GM10847 (cell line): ENCODE data around the gene SLC8A2.

ENCODE experiments used
- POLR2A ChIP-seq: IDR thresholded peaks from 2 replicates; pipeline ENCODE4 v1.6.1; 2011; ENCODE audit not compliant: insufficient read length; ENCODE audit errors: extremely low read depth

Gene SLC8A2, protein sequence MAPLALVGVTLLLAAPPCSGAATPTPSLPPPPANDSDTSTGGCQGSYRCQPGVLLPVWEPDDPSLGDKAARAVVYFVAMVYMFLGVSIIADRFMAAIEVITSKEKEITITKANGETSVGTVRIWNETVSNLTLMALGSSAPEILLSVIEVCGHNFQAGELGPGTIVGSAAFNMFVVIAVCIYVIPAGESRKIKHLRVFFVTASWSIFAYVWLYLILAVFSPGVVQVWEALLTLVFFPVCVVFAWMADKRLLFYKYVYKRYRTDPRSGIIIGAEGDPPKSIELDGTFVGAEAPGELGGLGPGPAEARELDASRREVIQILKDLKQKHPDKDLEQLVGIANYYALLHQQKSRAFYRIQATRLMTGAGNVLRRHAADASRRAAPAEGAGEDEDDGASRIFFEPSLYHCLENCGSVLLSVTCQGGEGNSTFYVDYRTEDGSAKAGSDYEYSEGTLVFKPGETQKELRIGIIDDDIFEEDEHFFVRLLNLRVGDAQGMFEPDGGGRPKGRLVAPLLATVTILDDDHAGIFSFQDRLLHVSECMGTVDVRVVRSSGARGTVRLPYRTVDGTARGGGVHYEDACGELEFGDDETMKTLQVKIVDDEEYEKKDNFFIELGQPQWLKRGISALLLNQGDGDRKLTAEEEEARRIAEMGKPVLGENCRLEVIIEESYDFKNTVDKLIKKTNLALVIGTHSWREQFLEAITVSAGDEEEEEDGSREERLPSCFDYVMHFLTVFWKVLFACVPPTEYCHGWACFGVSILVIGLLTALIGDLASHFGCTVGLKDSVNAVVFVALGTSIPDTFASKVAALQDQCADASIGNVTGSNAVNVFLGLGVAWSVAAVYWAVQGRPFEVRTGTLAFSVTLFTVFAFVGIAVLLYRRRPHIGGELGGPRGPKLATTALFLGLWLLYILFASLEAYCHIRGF

DNA sequence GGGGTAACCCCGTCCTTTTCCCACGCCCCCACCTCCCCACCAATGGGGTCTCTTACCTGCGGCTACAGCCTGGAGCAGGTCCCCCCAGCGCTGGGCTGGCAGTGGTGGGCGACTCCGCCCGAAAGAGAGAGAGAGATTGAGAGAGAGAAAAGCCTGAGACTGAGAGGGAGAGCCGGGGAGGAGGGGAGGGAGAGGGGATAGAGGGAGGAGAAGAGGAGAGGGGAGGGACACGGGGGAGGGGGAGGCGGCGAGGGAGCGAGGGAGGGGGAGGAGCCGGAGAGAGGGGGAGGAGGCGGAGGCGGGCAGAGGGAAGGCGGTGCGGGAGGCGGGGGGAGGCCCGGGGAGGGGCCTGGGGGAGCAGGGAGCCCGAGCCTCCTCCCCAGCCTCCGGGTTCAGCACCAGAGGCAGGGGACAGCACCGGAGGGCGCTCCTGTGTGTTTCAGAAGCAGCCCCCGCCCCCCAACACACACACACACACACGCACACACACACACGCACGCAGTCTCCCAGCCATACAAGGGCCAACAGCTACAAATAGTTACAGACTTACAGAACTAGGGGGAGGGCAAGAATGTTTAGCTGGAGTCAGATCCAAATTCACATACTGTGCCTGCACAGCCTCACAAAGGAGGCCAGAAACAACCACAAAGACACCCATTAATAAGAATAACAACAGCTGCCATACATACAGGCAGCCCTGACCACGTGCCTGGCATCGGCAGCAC lies at the start of gene SLC8A2:
SLC8A2 (minus strand) TSS at position 161 of the 725 bp plus-strand sequence. CDS start 5,490 bp downstream, outside the sequence.
- no peak for TF ChIP-seq POLR2A

DNA sequence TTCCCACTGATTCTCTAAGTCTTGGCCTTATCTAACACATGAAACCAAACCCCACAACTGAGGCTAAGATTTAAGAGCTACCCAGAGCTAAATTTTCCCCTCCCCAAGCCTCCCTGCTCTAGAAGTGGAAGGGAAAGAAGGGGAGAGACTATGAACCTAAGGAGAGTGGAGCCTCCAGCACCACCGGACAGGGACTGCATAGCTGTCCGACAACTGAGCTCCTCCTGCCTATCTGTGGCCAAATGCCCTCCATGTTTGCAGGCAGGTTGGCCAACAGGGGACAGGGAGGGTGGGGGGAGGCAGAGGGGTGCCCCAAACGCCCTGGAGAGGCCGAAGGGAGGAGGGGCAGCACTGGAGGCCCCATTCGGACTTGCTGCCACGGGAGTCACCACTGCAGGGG lies 49.1 kb upstream of the SLC8A2 start:
- no peak for TF ChIP-seq POLR2A

DNA sequence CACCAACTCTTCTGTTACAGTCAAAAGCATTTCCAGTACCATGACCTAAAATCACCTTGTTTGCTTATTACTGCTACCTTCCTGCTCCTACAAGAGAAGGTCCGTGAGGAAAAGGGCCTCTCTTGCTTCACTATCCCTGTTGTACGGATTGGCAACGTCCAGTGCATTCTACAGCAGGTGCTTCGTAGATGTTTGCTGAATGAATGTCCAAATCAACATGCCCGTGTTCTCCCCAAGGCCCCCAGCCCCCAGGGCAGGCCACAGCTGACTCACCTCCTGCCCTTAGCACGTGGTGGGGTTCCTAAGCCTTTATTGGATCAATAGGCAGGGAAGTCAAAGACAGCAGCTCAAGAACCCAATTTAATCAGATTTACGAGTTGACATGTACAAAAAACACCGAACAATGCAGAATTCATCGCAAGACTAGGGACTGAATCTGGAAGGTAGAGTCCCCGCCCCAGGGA lies 48.7 kb upstream of the SLC8A2 start:
- no peak for TF ChIP-seq POLR2A

DNA sequence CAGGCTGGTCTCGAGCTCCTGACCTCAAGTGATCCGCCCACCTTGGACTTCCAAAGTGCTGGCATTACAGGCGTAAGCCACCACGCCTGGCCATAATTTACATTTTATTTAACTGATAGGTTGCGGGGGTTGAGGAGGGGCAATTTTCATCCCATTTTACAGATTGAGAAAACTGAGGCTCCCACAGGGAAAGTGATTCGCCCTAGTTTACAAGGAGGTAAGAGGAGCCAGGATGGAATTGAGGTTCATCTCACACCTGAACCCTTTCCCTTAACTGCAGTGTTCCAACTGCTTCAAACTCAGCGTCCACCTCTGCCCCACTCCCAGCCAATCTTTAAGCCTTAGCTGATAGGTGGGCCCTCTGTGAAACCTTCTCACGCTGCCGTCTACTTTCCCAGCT lies 47.2 kb upstream of the SLC8A2 start:
- TF ChIP-seq POLR2A = no peak

DNA sequence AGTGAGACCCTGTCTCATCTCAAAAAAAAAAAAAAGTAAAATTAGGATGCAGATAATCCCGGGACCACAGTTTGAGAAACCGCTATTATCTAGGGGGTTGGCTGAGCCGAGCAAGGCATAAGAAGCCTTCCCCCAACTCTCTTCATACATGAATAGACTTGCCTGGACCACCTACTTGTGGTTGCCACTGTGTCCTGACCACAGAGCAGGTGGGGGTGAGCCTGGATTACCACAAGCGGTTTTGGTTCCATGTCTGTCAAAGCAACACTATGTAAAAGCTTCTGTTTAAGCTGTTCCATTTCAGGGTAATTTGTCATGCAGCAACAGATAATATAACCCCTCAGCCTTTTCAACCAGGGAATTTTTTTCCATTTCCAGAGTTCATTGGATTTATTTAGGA lies 46.4 kb upstream of the SLC8A2 start:
- no peak for TF ChIP-seq POLR2A

DNA sequence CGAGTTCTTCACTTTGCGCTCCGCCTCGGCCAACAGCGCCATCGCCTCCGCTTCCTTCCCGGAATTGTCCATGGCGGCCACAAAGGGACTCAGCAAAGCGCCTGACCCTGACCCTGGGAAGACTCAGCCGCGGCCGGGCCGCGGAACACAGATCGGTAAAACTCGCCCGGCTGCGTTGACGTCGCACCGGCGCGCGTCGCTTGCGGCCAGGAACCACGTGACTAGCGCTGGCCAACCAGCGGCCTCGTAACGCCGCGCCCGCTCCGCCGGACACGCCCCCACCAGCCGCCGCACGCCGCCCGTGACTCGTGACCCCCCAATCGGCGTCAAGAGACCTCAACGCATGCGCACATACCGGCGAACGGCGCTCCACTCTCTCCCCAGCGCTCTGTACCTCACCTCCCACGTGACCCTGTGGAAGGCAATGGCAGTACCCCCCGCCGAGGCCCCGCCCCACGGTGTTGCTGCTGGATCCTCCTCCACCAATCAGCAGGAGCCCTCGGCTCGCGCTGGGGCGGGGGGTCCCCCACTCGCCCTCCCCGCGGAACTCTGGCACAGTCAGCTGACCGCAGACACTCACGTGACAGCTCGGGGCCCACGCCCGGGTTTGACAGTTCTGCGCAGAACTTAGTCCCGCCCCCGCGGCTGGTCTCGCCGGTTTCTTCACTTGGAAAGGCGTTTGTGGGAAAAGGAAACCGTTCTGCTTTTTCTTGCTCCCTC lies 43.3 kb upstream of the SLC8A2 start, which contains the start of gene NAPA:
NAPA (minus strand) TSS at position 195 of the 720 bp plus-strand sequence; CDS start at position 72, 123 bp downstream.
- TF ChIP-seq POLR2A = peak; percentile 85

DNA sequence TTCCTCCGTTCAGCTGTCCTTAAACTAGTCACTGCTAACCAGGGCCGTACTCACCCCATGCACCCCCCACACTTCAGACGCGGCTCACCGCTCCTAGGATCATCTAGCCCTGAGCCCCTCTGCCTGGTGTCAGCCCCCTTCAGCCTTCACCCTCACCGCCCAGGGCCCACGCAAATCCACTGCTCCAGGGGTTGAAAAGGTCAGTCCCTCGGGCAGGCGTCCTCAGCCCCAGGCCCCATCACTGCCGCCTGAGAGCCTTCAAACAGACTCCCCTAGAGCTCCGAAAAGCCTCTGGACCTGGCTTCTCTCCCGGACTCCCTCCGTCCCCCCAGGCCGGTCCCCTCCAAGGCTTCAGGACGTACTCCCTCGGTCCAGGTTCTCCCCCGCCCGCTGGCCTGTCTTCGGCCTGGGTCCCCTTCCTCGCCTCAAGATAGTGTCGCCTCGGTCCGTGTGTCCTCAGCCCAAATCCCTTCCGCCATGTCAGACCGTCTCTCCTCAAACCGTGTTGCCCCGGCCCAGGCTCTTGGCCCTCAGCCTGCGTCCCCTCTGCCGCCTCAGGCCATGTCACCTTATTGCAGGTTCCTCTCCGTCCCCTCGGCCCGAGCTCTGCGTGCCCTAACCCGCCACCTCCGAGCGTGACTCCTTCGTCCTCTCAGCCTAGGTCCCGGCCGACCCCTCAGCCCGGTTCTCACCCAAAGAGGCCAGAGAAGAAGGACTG lies 42.6 kb upstream of the SLC8A2 start:
- no peak for TF ChIP-seq POLR2A

DNA sequence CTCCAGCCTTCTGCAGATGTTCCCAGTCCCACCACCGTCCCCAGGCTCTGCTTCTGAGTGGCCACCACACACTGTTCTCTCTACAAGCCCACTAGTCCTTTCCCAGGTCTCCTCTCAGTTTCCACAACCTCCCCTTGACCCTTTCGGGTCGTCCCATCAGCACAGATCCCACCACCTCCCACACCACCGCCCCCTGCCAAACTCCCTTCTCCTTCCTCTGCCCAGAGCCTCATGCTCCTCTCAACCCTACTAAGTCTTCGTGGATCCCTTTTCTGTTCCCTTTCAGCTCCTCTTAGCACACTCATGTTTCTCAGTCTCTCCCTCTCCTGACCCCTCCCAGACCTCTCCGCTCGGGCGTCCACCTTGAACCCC lies 41.2 kb upstream of the SLC8A2 start:
- TF ChIP-seq POLR2A = no peak

DNA sequence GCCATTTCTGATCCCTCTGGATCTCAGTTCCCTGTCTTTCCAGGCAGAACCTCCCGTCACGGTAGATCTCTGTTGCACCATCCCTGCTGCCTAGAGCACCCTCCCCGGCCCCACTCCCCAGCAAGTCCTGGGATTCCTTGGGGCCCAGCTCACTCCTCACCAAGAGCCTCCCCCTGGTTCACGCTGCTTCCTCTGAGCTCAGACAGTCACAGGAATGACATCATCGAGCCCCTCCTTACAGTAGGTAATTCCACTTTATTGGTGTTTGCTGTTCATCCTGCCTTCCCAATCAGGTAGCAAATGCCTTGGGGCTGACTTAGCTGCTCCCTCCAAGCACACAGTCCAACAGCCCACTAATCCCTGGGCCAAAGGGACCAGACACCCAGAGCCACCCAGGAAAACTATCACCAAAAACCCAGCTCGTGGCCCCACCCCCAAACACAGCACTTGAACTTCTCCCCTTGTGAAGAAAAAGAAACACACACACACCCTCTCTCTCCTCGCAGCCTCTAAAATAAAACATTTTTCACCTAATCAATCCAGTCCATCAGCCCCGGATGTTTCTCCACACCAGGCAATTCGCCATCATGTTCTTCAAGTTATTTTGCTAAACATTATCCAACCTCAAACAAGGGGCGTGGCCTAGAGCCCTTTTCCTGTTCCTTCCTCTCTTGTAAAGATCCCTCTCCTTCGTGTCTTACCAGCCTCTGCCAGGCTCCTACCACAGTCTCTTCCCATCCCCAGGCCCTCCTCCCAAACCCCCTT lies 40.7 kb upstream of the SLC8A2 start:
- TF ChIP-seq POLR2A = no peak

DNA sequence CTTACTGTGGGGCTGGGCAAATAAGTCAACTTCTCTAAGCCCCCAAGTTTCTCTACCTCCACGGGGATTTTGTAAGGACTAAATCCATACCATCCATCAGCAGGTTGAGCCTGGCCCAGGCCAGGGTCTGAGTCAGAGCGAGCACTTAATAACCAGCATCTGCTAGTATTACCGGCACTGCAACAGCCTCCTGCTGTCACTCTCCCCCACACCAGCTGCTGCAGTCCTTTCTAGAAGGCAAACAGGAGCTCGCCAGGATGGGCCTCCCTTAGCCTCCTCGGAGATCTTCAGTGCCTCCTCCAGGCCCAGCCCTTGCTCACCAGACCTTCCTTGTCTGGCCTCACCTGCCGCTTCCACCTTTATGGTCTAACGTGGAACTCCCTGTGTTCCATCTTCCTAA lies 40.0 kb upstream of the SLC8A2 start:
- no peak for TF ChIP-seq POLR2A

DNA sequence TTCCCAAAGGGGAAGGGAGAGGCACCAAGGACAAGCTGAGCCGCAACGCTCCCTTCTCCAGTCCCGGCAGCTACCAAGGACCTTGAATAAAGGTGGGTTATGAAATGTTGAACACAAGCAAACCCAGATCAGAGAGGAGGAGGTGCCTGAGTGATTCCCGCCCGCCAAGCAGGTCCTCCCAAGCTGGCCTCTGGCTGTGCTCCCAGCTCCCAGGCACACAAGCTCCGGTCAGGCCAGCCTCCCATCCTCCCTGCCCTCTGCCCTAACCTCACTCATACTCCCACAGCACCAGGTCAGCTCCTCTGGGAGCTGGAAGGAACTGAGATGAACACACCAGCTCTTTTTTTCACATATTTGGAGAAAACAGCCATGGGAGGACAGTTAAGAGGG lies 39.4 kb upstream of the SLC8A2 start:
- TF ChIP-seq POLR2A = no peak

DNA sequence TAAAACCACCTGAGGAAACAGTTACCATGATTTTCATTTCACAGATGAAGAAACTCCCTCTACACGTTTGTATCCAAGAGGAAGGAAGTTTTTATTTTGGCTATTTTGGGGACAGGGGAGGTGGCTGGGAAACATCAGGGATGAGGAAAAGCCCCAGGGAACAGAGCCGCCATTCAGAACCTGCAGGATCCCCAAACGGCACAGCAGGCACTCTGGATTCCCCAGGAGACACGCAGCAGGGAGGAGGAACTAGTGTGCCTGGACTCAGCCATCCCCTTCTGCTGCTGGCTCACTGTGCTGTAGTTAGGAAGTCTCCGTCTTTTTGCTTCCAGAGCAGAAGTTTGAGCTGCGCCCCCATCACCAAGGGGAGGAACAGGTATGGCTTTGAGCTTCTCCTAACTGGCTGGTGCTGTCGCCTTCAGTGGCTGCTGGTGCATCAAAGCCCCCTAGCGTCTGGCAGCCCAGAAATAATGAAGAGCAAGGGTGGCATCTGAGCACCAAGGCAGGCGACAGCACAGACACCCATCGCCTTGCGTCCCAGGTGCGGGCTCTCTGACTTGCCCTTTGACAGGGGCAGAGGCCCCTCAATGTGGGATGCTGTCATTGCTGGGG lies 38.9 kb upstream of the SLC8A2 start:
- no peak for TF ChIP-seq POLR2A

DNA sequence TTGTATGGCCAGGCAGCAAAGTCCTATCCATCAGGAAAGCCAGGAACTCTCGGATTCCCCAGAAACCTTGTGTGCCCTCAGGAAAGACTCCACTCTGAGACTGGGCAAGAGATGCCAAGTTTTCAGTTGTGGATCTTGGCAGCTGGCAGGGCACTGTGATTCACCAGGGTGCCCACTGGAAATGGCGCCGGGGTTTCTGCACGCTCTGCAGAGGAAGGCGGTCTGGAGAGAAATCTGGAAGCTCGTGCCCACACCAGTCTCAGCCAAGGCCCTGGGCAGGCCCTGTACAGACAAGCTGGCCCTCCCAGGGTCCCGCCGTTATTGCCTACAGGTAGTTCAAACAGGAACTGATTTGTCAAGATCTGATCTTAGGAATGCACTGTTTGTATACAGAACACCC lies 38.3 kb upstream of the SLC8A2 start:
- TF ChIP-seq POLR2A = no peak
